ENCODE results near the gene PRKG1. TPM values are rescaled to one million over a fixed set of nuclear protein-coding genes. Genes with fewer than 3 reads are reported as not detected.

Gene PRKG1
- total RNA-seq, 1 experiment from 2014 or later, result 7.4 TPM

DNA sequence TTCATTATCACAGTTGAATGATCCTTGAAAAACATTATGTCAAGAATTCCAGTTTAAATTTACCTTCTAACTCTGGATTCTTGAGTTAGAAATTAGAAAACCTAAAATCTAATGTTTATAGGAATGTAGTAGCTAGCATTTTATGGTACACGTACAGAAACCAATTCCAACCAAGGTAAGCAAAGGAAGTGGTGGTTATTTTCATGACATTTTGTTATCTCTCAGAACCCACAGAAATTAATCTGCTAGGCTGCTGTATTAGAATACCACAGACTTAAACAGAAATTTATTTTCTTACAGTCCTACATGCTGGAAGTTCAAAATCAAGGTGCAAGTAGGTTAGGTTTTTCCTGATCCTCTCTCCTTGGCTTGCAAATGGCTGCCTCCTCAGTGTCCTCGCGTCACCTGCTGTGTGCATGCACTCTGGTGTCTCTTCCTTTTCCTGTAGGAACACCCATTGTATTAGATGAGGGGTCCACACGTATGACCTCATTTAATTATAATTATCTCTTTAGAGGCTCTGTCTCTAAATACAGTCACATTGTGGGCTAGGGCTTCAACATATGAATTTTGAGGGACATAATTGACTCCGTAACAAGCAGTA is 633.6 kb downstream of the PRKG1 start:
- ChIA-PET POLR2A (ENCODE audit: unreplicated experiment) (no interaction called here), CTCF (no interaction called here)
- Histone ChIP-seq H3K79me2 (ENCODE audit: low read length) (no peaks in the 10 kb centered on the region), H3K4me2 (ENCODE audit: low read length) (no peak overlapping the region), H3K4me3 (ENCODE audit: low read length) (no peak overlapping the region), H4K20me1 (ENCODE audit: low read length) (no peaks in the 10 kb centered on the region), H3K27ac (ENCODE audit: low read length) (no peak overlapping the region), H3K9me2 (replicated peaks; ENCODE audit: low read length) (no peaks in the 10 kb centered on the region), H3K4me1 (ENCODE audit: insufficient read depth, low read length) (no peaks in the 10 kb centered on the region), H2AFZ (ENCODE audit: low read length) (no peak overlapping the region), H3K9me3 (ENCODE audit: low read length) (no peaks in the 10 kb centered on the region), H3K36me3 (ENCODE audit: low read depth, low read length) (no peaks in the 10 kb centered on the region), H3K27me3 (ENCODE audit: low read length) (no peaks in the 10 kb centered on the region), H3K9ac (ENCODE audit: low read length) (no peak overlapping the region), H3F3A (ENCODE audit: low read length, unreplicated experiment) (no peaks in the 10 kb centered on the region)
- ATAC-seq (no peak), DNase-seq (no peak)
- intact Hi-C loops (cut with micrococcal nuclease), result loop anchor here (10.0 kb wide), 1 partner anchor 507 kb away; no protein-coding TSS in a partner anchor
- no peak for TF ChIP-seq EZH2phosphoT487 (IDR thresholded peaks at IDR 0.05; ENCODE audit: borderline replicate concordance, low read length)
- no peak for TF ChIP-seq CTCF (conservative IDR thresholded peaks at IDR 0.05; ENCODE audit: low read depth, low read length)
- TF ChIP-seq EZH2 (IDR thresholded peaks at IDR 0.05; ENCODE audit: low read length, unreplicated experiment), result no peak
- BruUV-seq (replicated peaks), result no TSS peak

- intact Hi-C loops (cut with micrococcal nuclease), result loop anchor here (10.0 kb wide), 1 partner anchor 506 kb away; no protein-coding TSS in a partner anchor
- Histone ChIP-seq H3K4me1 (ENCODE audit: insufficient read depth, low read length) (no peaks in the 10 kb centered on the region), H3K36me3 (ENCODE audit: low read depth, low read length) (no peaks in the 10 kb centered on the region), H3F3A (ENCODE audit: low read length, unreplicated experiment) (no peaks in the 10 kb centered on the region), H3K9me3 (ENCODE audit: low read length) (no peaks in the 10 kb centered on the region), H3K79me2 (ENCODE audit: low read length) (no peaks in the 10 kb centered on the region), H2AFZ (ENCODE audit: low read length) (no peak overlapping the region), H3K9me2 (replicated peaks; ENCODE audit: low read length) (no peaks in the 10 kb centered on the region), H3K27ac (ENCODE audit: low read length) (no peak overlapping the region), H4K20me1 (ENCODE audit: low read length) (no peaks in the 10 kb centered on the region), H3K27me3 (ENCODE audit: low read length) (no peaks in the 10 kb centered on the region), H3K9ac (ENCODE audit: low read length) (no peak overlapping the region), H3K4me2 (ENCODE audit: low read length) (no peak overlapping the region), H3K4me3 (ENCODE audit: low read length) (no peak overlapping the region)
- ATAC-seq (no peak), DNase-seq (no peak)
- ChIA-PET CTCF (no interaction called here), POLR2A (ENCODE audit: unreplicated experiment) (no interaction called here)
- BruUV-seq (replicated peaks), result no TSS peak
- TF ChIP-seq EZH2 (IDR thresholded peaks at IDR 0.05; ENCODE audit: low read length, unreplicated experiment) (no peak), EZH2phosphoT487 (IDR thresholded peaks at IDR 0.05; ENCODE audit: borderline replicate concordance, low read length) (no peak), CTCF (conservative IDR thresholded peaks at IDR 0.05; ENCODE audit: low read depth, low read length) (no peak)
These were observed 634.3 kb downstream of the PRKG1 start for GRCh38 chr10:51708609-51709008.

- no peaks in the 10 kb centered on the region for H3K36me3 ChIP-seq (ENCODE audit: low read depth, low read length)
- no peak overlapping the region for H3K4me3 ChIP-seq (ENCODE audit: low read length)
- BruUV-seq (replicated peaks), result no TSS peak
- H3K9me2 ChIP-seq (replicated peaks; ENCODE audit: low read length), result no peaks in the 10 kb centered on the region
- intact Hi-C loops (cut with micrococcal nuclease), result loop anchor here (10.0 kb wide), 1 partner anchor 505 kb away; no protein-coding TSS in a partner anchor
- H3K4me1 ChIP-seq (ENCODE audit: insufficient read depth, low read length), result no peaks in the 10 kb centered on the region
- H3K27ac ChIP-seq (ENCODE audit: low read length), result no peak overlapping the region
- no peaks in the 10 kb centered on the region for H3K9me3 ChIP-seq (ENCODE audit: low read length)
- no peaks in the 10 kb centered on the region for H3K27me3 ChIP-seq (ENCODE audit: low read length)
- no peak overlapping the region for H2AFZ ChIP-seq (ENCODE audit: low read length)
- no peaks in the 10 kb centered on the region for H3F3A ChIP-seq (ENCODE audit: low read length, unreplicated experiment)
- no peaks in the 10 kb centered on the region for H3K79me2 ChIP-seq (ENCODE audit: low read length)
- no peak overlapping the region for H3K4me2 ChIP-seq (ENCODE audit: low read length)
- DNase-seq, result no peak
- TF ChIP-seq CTCF (conservative IDR thresholded peaks at IDR 0.05; ENCODE audit: low read depth, low read length) (no peak), EZH2 (IDR thresholded peaks at IDR 0.05; ENCODE audit: low read length, unreplicated experiment) (no peak), EZH2phosphoT487 (IDR thresholded peaks at IDR 0.05; ENCODE audit: borderline replicate concordance, low read length) (no peak)
- H4K20me1 ChIP-seq (ENCODE audit: low read length), result no peaks in the 10 kb centered on the region
- no peak overlapping the region for H3K9ac ChIP-seq (ENCODE audit: low read length)
- CTCF ChIA-PET, result interaction anchor here (0.6 kb wide), 1 partner anchor 42 kb away, joined by 7 read pairs; no protein-coding TSS in a partner anchor
- no peak for ATAC-seq
- POLR2A ChIA-PET (ENCODE audit: unreplicated experiment), result no interaction called here
These were observed 635.2 kb downstream of the PRKG1 start for GRCh38 chr10:51709324-51709972.
